Psoas muscle (tissue), 8 donors: ENCODE data around the gene SOCS6. TPM values are rescaled to one million over a fixed set of nuclear protein-coding genes. Genes with fewer than 3 reads are reported as not detected.

Source experiments
- ATAC-seq, 4 donors: fragments of 200-7000 bp; cut with Tn5 transposase; one replicate each; pipeline ENCODE4 v1.9.1; 2020; ENCODE audit warnings: moderate library complexity in 3 of 4, mild to moderate bottlenecking in 2 of 4
- DNase-seq, 2 donors: peaks; one replicate each; pipeline ENCODE4 v3.0.0-alpha.2; 2020
- H3K27ac ChIP-seq: fragments of 200-600 bp; one replicate; pipeline ENCODE4 v1.8.0; 2022
- H3K27me3 ChIP-seq, 3 donors: fragments of 200-600 bp in 1 of 3; one replicate each; pipeline versions ENCODE4 v1.6.1 to v1.8.0; 2013 to 2022; ENCODE audit warnings: low read length in 2 of 3, mild to moderate bottlenecking in 2 of 3, moderate library complexity in 1 of 3; ENCODE audit not compliant: insufficient read depth in 3 of 3
- H3K36me3 ChIP-seq, 2 donors: fragments of 200-600 bp in 1 of 2; one replicate each; pipeline versions ENCODE4 v1.6.1 to v1.8.0; 2013 to 2022; ENCODE audit warnings: low read depth in 1 of 2, mild to moderate bottlenecking in 1 of 2, moderate library complexity in 1 of 2; ENCODE audit not compliant: insufficient read depth in 1 of 2
- H3K4me1 ChIP-seq: fragments of 200-600 bp; one replicate; pipeline ENCODE4 v1.8.0; 2022
- H3K4me3 ChIP-seq: fragments of 200-600 bp; one replicate; pipeline ENCODE4 v1.8.0; 2022; ENCODE audit warnings: mild to moderate bottlenecking
- H3K9me3 ChIP-seq: fragments of 200-600 bp; one replicate; pipeline ENCODE4 v1.8.0; 2022
- WGBS, 3 donors: extraction: QIAGEN DNeasy Blood & Tissue Kit; methylation state at CpG; one replicate each; pipeline versions ENCODE4 v1.1.6 to v1.1.7; 2013; 5-methylcytosine and 5-hydroxymethylcytosine counted together
- intact Hi-C, 2 donors: fragments of 100-400 bp; cut with DNase I; formaldehyde crosslinking; loops; one replicate each; pipeline versions ENCODE4 v1.11.0 to v1.14.2; 2022
- polyA plus RNA-seq, 3 donors: library from polyadenylated mRNA; stranded (reverse); fragments of 200-250 nt; gene quantifications; one replicate each; pipeline ENCODE4 v1.2.3, GENCODE V29; 2013
- total RNA-seq, 4 donors: library from RNA; stranded (reverse); fragmentation: NEBNext Ultra II Directional in 2 of 4; extraction: Animal tissue kit (Norgen Biotek cat#: 25700) in 2 of 4; gene quantifications; one replicate each; pipeline versions ENCODE4 v1.2.1 to v1.2.4, GENCODE V29; 2021 to 2023
- TF ChIP-seq, protein P1 (sequence below): fragments of 200-600 bp; IDR thresholded peaks from one replicate; pipeline ENCODE4 v1.8.0; 2022; ENCODE audit warnings: antibody characterized with exemption
- donor health status: healthy with polysubstance abuse.
- donor health status: DM: no; HTN: no; CAD: no; lungs with moderate emphysema.
- donor health status: Bipolar disorder and iron deficiency.
- donor health status: healthy.
- donor health status: DM: yes; HTN: yes; CAD: no.
- donor health status: DM: no; HTN: no; CAD: no.
- donor health status: DM: no; HTN: no; CAD: no.
- donor health status: DM: yes; HTN: yes; CAD: no.

Gene SOCS6
- total and polyA plus RNA-seq, 7 donors = 7.3 to 30.2 (median 19.1) TPM

- H3K9me3 ChIP-seq = no peaks in the 10 kb centered on the region
- intact Hi-C loops = no loop called here
- no peak overlapping the region for H3K4me3 ChIP-seq
- H3K27ac ChIP-seq = no peak overlapping the region
- TF ChIP-seq, protein P1, sequence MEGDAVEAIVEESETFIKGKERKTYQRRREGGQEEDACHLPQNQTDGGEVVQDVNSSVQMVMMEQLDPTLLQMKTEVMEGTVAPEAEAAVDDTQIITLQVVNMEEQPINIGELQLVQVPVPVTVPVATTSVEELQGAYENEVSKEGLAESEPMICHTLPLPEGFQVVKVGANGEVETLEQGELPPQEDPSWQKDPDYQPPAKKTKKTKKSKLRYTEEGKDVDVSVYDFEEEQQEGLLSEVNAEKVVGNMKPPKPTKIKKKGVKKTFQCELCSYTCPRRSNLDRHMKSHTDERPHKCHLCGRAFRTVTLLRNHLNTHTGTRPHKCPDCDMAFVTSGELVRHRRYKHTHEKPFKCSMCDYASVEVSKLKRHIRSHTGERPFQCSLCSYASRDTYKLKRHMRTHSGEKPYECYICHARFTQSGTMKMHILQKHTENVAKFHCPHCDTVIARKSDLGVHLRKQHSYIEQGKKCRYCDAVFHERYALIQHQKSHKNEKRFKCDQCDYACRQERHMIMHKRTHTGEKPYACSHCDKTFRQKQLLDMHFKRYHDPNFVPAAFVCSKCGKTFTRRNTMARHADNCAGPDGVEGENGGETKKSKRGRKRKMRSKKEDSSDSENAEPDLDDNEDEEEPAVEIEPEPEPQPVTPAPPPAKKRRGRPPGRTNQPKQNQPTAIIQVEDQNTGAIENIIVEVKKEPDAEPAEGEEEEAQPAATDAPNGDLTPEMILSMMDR = no peak
- DNase-seq (no peak), ATAC-seq (no peak)
- peaks cover 5% of the 10 kb centered on the region for H3K4me1 ChIP-seq
- no peaks in the 10 kb centered on the region for H3K36me3 ChIP-seq
- WGBS, 3 donors = 86 to 88% (median 87%) methylated on average over 12 of the region's 12 CpGs
- no peaks in the 10 kb centered on the region for H3K27me3 ChIP-seq
Measured at GRCh38 chr18:70250781-70251180, 38.1 kb upstream of the SOCS6 start.

DNA sequence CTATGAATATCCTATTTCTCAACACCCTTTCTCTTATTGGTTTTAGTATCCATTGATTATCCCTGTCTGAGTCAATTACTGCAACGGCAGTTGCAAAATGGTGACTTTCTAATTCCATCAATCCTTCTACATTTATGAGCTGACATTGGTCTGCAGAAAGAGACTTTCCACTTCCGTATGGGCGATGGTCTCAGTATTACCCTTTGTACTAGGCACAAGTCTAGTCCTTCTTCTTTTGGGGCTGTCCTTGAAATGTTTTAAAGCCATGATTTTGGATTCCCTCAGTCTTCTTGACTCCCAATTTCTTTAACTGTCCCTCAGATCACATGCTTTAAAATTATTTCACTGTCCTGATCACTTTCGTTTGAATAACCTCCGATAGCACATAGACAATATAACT, 32.7 kb upstream of the SOCS6 start:
- TF ChIP-seq, protein P1 = no peak
- H3K36me3 ChIP-seq = no peaks in the 10 kb centered on the region
- no peak for ATAC-seq
- no peaks in the 10 kb centered on the region for H3K4me1 ChIP-seq
- DNase-seq = no peak
- H3K9me3 ChIP-seq = no peaks in the 10 kb centered on the region
- no peak overlapping the region for H3K4me3 ChIP-seq
- no peaks in the 10 kb centered on the region for H3K27me3 ChIP-seq
- intact Hi-C loops = no loop called here
- no peak overlapping the region for H3K27ac ChIP-seq
- WGBS, 3 donors = 61 to 73% (median 62%) methylated on average over 5 of the region's 5 CpGs

GRCh38 chr18:70256994-70257393, 31.9 kb upstream of the SOCS6 start:
- H3K27me3 ChIP-seq = no peaks in the 10 kb centered on the region
- no peak for DNase-seq
- peak overlapping the region; percentile 27 for H3K27ac ChIP-seq
- H3K36me3 ChIP-seq = no peaks in the 10 kb centered on the region
- intact Hi-C loops = no loop called here
- WGBS, 3 donors = 28 to 57% (median 41%) methylated on average over 4 of the region's 4 CpGs
- TF ChIP-seq, protein P1 = no peak
- no peak overlapping the region for H3K4me3 ChIP-seq
- H3K4me1 ChIP-seq = no peaks in the 10 kb centered on the region
- H3K9me3 ChIP-seq = no peaks in the 10 kb centered on the region
- ATAC-seq = peak; percentile 69 to 98 (median 94)

DNA sequence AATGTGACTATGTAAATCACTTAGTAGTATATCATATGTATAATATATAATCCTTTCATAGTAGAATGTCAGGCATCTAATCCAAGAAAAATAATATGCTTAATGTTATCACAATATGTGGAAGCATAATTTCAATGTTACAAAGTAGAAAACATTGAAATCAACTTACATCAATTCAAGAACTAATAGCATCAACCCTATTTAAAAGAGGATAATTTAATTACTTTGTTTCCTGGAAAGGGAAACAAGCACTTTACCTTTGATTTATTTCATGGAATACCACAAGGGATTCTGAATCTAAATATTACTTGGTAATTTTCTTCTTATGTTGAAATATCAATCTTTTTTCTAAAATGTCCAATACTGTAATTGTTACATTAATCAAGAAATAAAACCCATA, 30.6 kb upstream of the SOCS6 start:
- intact Hi-C loops = no loop called here
- H3K27me3 ChIP-seq = no peaks in the 10 kb centered on the region
- ATAC-seq = no peak

DNA sequence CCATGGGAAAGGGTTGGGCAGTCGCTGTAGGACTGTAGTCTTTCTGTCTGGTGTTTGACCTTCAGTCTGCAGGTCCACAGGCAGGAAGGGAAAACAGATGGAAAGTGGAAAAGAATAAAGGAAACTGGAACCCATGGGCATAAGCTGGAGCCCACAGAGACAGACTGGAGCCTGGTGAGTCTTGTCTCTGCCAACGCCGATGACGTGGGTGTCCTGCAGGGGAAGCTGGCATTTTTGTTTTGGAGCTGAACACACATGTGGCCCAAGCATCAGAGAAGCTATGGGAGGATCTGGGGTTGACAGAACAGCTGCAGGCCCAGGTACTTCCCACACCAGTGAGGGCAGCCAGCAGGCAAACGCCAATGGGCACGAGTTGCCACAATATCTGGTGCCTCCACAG, 28.2 kb upstream of the SOCS6 start:
- DNase-seq (no peak), ATAC-seq (no peak)
- Histone ChIP-seq H3K4me3 (no peak overlapping the region), H3K36me3 (no peaks in the 10 kb centered on the region), H3K9me3 (no peaks in the 10 kb centered on the region), H3K27me3 (no peaks in the 10 kb centered on the region), H3K4me1 (no peaks in the 10 kb centered on the region), H3K27ac (no peak overlapping the region)
- intact Hi-C loops = no loop called here
- WGBS, 3 donors = 56 to 62% (median 59%) methylated on average over 6 of the region's 6 CpGs
- TF ChIP-seq, protein P1 = no peak

More for the DNA sequence above, 30.6 kb upstream of the SOCS6 start:
- no peak for DNase-seq
- Histone ChIP-seq H3K4me3 (no peak overlapping the region), H3K27ac (no peak overlapping the region), H3K36me3 (no peaks in the 10 kb centered on the region), H3K4me1 (no peaks in the 10 kb centered on the region), H3K9me3 (no peaks in the 10 kb centered on the region)
- TF ChIP-seq, protein P1 = no peak
